A673 (cell line): ENCODE results near the gene FLT1. TPM values are rescaled to one million over a fixed set of nuclear protein-coding genes. Genes with fewer than 3 reads are reported as not detected.
A peak's percentile ranks its signal among the peaks of the same experiment; 100 is the strongest.

Experiments used
- BruUV-seq: library from RNA; stranded (reverse); fragments of 400-500 nt; replicated peaks from 2 replicates; lab custom pipeline; 2021; lab: Mats Ljungman, UMichigan
- CTCF ChIA-PET: fragments of 300-600 bp; sonication (Branson Sonifier 250); formaldehyde crosslinking; loops from one replicate; lab custom pipeline; 2022; ENCODE audit warnings: antibody characterized with exemption; lab: Charles Lee
- POLR2A ChIA-PET: fragments of 300-600 bp; sonication (Branson Sonifier 250); formaldehyde crosslinking; loops from one replicate; lab custom pipeline; 2022; ENCODE audit warnings: antibody characterized with exemption; ENCODE audit not compliant: low non-redundant PET; lab: Charles Lee
- DNase-seq: peaks from one replicate; pipeline ENCODE4 v3.0.0-alpha.2; 2015; ENCODE audit warnings: low spot score
- H3K27ac ChIP-seq: fragments of 200-600 bp; sonication (generic); 2 replicates; pipeline ENCODE4 v1.5.1; 2016; ENCODE audit warnings: mixed run types, low read depth, mild to moderate bottlenecking, mixed read lengths, antibody characterized with exemption, low read length; ENCODE audit not compliant: poor library complexity, severe bottlenecking
- H3K27me3 ChIP-seq: fragments of 200-600 bp; sonication (generic); replicated peaks from 2 replicates; pipeline ENCODE4 v1.6.1; 2017; ENCODE audit warnings: mixed run types, low read depth, mild to moderate bottlenecking, mixed read lengths, antibody characterized with exemption, low read length; ENCODE audit not compliant: insufficient read depth, poor library complexity
- H3K36me3 ChIP-seq: fragments of 200-600 bp; sonication (generic); 2 replicates; pipeline ENCODE4 v1.6.1; 2016; ENCODE audit warnings: mixed run types, mild to moderate bottlenecking, mixed read lengths, antibody characterized with exemption, low read length; ENCODE audit not compliant: insufficient read depth, poor library complexity, severe bottlenecking
- H3K4me1 ChIP-seq: fragments of 200-600 bp; sonication (generic); 2 replicates; pipeline ENCODE4 v1.6.1; 2017; ENCODE audit warnings: mixed run types, mild to moderate bottlenecking, mixed read lengths, antibody characterized with exemption, low read length; ENCODE audit not compliant: insufficient read depth, poor library complexity, severe bottlenecking
- H3K4me3 ChIP-seq: fragments of 200-600 bp; sonication (generic); 2 replicates; pipeline ENCODE4 v1.5.1; 2016; ENCODE audit warnings: low read depth, mixed run types, mild to moderate bottlenecking, mixed read lengths, low read length; ENCODE audit not compliant: poor library complexity, severe bottlenecking
- H3K9me3 ChIP-seq: fragments of 200-600 bp; sonication (generic); 2 replicates; pipeline ENCODE4 v1.6.1; 2016; ENCODE audit warnings: mixed run types, low read depth, mild to moderate bottlenecking, mixed read lengths, antibody characterized with exemption, low read length; ENCODE audit not compliant: poor library complexity, severe bottlenecking
- CTCF ChIP-seq: fragments of 300-800, 200-600 bp; sonication (generic); conservative IDR thresholded peaks from 2 replicates; pipeline ENCODE4 v1.5.1; 2017; ENCODE audit warnings: low read depth, mild to moderate bottlenecking, antibody characterized with exemption, low read length, moderate library complexity, mixed read lengths
- EZH2 ChIP-seq: fragments of 200-600 bp; sonication (generic); IDR thresholded peaks from 2 replicates; pipeline ENCODE4 v1.6.1; 2017; ENCODE audit warnings: borderline replicate concordance, low read depth, mild to moderate bottlenecking, mixed read lengths, antibody characterized with exemption, low read length; ENCODE audit not compliant: poor library complexity, severe bottlenecking
- intact Hi-C: fragments of 100-400 bp; cut with micrococcal nuclease; formaldehyde crosslinking; loops from one replicate; pipeline ENCODE4 v1.10.0; 2022; ENCODE audit not compliant: unreplicated experiment
- total RNA-seq: library from RNA; stranded (reverse); gene quantifications from 2 replicates; pipeline ENCODE4 v1.2.3, GENCODE V29; 2021

FLT1 gene
- total RNA-seq, 1 experiment from 2014 or later: 5.2 TPM

DNA sequence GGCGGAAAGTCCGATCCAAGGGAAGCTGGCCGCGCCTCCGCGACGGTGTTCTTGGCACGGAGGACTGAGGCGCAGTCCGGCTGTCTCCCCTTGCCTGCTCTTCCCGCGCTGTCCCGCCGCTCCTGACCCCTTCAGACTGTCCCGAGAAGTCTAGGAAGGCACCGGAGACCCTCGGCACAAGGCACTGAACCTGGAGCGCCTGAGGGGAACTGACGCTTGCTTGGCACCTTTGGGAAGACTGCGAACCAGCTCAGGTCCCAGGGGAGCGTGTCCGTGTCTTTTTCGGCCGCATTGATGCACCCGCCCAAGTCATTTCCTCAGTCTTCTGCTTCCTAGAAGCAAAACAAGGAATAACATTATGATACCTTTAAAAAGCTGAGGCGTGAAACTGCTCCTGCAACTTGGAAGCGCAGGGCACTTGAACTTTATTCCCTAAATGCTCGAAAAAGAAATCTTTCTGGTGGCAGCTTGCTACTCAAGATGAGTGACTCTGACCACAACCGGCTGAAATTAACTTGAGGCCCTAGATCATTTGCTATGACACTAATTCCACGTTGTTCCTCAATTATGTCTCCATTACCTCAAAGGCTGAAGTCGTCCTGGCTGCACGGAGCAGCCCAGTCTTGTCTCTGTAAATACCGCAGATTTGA lies 735 bp upstream of the FLT1 start:
- intact Hi-C loops: no loop called here
- H3K27me3 ChIP-seq: peaks cover 48% of the 10 kb centered on the region
- no peaks in the 10 kb centered on the region for H3K36me3 ChIP-seq
- TF ChIP-seq EZH2: no peak
- no peak for TF ChIP-seq CTCF
- peaks cover 4% of the 10 kb centered on the region for H3K4me1 ChIP-seq
- POLR2A ChIA-PET: no interaction called here
- no TSS peak for BruUV-seq
- peak overlapping the region; percentile 73 for H3K4me3 ChIP-seq
- H3K27ac ChIP-seq: no peak overlapping the region
- CTCF ChIA-PET: no interaction called here
- no peak for DNase-seq
- H3K9me3 ChIP-seq: no peaks in the 10 kb centered on the region

DNA sequence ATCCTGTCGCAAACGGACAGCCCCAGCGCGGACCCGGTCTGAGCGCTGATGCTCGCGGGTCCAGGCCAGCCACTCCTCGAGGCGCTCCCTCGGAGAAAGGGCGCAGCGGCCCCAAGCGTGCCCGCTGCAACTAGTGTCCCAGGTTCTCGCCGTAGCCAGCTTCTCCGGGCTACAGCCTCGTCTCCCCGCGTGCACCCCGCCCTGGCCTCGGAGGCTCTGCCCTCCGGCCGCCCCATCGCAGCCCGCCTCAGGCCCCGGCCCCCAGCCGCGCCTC lies 487 bp downstream of the FLT1 start:
- CTCF ChIA-PET: no interaction called here
- DNase-seq: peak; percentile 27
- BruUV-seq: no TSS peak
- Histone ChIP-seq H3K4me1 (peaks cover 15% of the 10 kb centered on the region), H3K36me3 (no peaks in the 10 kb centered on the region), H3K4me3 (peak overlapping the region; percentile 73), H3K27me3 (peaks cover 48% of the 10 kb centered on the region), H3K27ac (no peak overlapping the region), H3K9me3 (no peaks in the 10 kb centered on the region)
- intact Hi-C loops: no loop called here
- TF ChIP-seq CTCF (no peak), EZH2 (peak; percentile 56)
- POLR2A ChIA-PET: no interaction called here

DNA sequence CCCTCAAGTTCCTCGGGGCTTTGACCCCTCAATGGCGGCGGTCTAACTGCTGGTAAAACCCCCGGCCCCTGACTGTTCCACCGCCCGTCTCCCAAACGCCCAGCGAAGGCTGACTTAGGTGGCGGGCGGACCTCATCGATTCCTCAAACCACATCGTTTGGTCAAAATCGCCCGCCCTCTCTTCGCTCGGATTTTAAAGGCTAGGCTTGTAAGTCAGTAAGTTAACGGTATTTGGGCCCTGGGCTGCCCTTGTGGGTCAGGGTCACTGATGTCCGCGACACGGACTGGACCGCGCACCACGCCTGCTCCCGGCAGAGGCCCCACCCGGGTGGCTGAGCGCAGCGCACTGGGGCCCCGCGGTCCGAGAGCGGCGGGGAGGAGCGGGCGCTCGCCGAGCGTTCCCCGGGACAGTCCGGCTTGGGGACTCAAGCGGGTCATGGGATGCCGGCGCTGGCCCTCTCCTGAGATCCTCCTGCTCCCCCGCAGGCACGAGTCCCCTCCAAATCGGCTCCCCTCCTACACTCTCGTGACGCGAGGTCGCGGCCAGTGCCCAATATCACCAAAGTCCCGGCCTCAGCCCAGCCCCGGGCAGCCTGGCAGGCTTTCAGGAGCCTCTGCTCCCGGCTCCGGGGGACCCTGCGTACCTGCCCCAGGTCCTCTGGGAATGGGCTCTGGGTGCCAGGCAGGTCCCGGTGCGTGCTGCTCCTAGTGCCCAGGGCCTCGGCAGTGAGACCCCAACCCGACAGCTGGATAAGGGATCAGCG lies 1.0 kb downstream of the FLT1 start:
- Histone ChIP-seq H3K27ac (no peak overlapping the region), H3K27me3 (peaks cover 48% of the 10 kb centered on the region), H3K4me3 (peak overlapping the region; percentile 73), H3K36me3 (no peaks in the 10 kb centered on the region), H3K9me3 (no peaks in the 10 kb centered on the region), H3K4me1 (peaks cover 20% of the 10 kb centered on the region)
- no peak for DNase-seq
- ChIA-PET POLR2A (no interaction called here), CTCF (no interaction called here)
- BruUV-seq: no TSS peak
- intact Hi-C loops: no loop called here
- TF ChIP-seq CTCF (no peak), EZH2 (no peak)
